Body of pancreas (tissue), 4 donors: ENCODE measurements around the gene RTL10.

ENCODE experiments used
- CTCF ChIP-seq, 7 experiments: fragments of 450-650 bp in 4 of 7; fragments of 200-600 bp in 3 of 7; sonication (generic) in 3 of 7; IDR thresholded peaks; one replicate each; pipeline ENCODE4 v1.5.1; 2016 to 2019; ENCODE audit warnings: antibody characterized with exemption in 7 of 7
- POLR2A ChIP-seq, 3 donors: fragments of 450-650 bp; IDR thresholded peaks; one replicate each; pipeline ENCODE4 v1.6.1; 2016; ENCODE audit warnings: antibody characterized with exemption in 3 of 3, mild to moderate bottlenecking in 2 of 3

GRCh38 chr22:19811211-19811621, 43.5 kb downstream of the RTL10 start:
- TF ChIP-seq CTCF (IDR thresholded peaks at IDR 0.05), result no peak
- TF ChIP-seq POLR2A (IDR thresholded peaks at IDR 0.05), result no peak
